HG03196 (cell line): ENCODE data around the gene FAM83C.

Source experiments
- ATAC-seq: cut with Tn5 transposase; IDR thresholded peaks from one replicate; pipeline ENCODE4 v1.9.1; 2021; ENCODE audit not compliant: unreplicated experiment

Gene FAM83C

GRCh38 chr20:35291654-35292503 is at the start of gene FAM83C:
Gene FAM83C (minus strand): TSS chr20:35292425. CDS start chr20:35292304, 121 bp downstream.
- ATAC-seq: no peak

- no peak for ATAC-seq
Observed at GRCh38 chr20:35341366-35342028, 49.3 kb upstream of the FAM83C start.

- no peak for ATAC-seq
Observed at GRCh38 chr20:35340436-35340835, 48.2 kb upstream of the FAM83C start.

GRCh38 chr20:35339636-35340035 is 47.4 kb upstream of the FAM83C start:
- no peak for ATAC-seq

- no peak for ATAC-seq
Observed at GRCh38 chr20:35339007-35339406, 46.8 kb upstream of the FAM83C start.

- ATAC-seq: no peak
Observed at GRCh38 chr20:35334311-35335101, 42.3 kb upstream of the FAM83C start.

GRCh38 chr20:35333606-35334005 is 41.4 kb upstream of the FAM83C start:
- no peak for ATAC-seq

- no peak for ATAC-seq
Observed at GRCh38 chr20:35332540-35333200, 40.4 kb upstream of the FAM83C start.

GRCh38 chr20:35329435-35330139 is 37.4 kb upstream of the FAM83C start:
- ATAC-seq: no peak

GRCh38 chr20:35328689-35329088 is 36.5 kb upstream of the FAM83C start:
- no peak for ATAC-seq

- ATAC-seq: no peak
Observed at GRCh38 chr20:35328095-35328685, 36.0 kb upstream of the FAM83C start.

GRCh38 chr20:35327074-35327976 is 35.1 kb upstream of the FAM83C start:
- no peak for ATAC-seq

GRCh38 chr20:35326740-35327073 is 34.5 kb upstream of the FAM83C start:
- no peak for ATAC-seq

- no peak for ATAC-seq
Observed at GRCh38 chr20:35326021-35326739, 34.0 kb upstream of the FAM83C start.

- no peak for ATAC-seq
Observed at GRCh38 chr20:35325401-35325800, 33.2 kb upstream of the FAM83C start.

- ATAC-seq: no peak
Observed at GRCh38 chr20:35320396-35321126, 28.3 kb upstream of the FAM83C start.

GRCh38 chr20:35319871-35320197 is 27.6 kb upstream of the FAM83C start:
- ATAC-seq: no peak
